Loucy (cell line): ENCODE measurements around the gene GXYLT2.

ENCODE experiments used
- H2AFZ ChIP-seq: fragments of 200-600 bp; sonication (generic); 2 replicates; pipeline ENCODE4 v1.6.0; 2016; ENCODE audit warnings: antibody characterized with exemption, mild to moderate bottlenecking, low read length, moderate library complexity
- H3F3A ChIP-seq: fragments of 200-600 bp; 2 replicates; pipeline ENCODE4 v1.6.0; 2016; ENCODE audit warnings: antibody characterized with exemption, low read depth, mild to moderate bottlenecking
- H3K27me3 ChIP-seq: fragments of 200-600 bp; sonication (generic); 2 replicates; pipeline ENCODE4 v1.6.1; 2014; ENCODE audit warnings: low read length, mild to moderate bottlenecking; ENCODE audit not compliant: insufficient read depth, poor library complexity, severe bottlenecking
- H3K36me3 ChIP-seq: fragments of 200-600 bp; sonication (generic); 2 replicates; pipeline ENCODE4 v1.6.1; 2016; ENCODE audit warnings: low read length; ENCODE audit not compliant: insufficient read depth
- H3K4me1 ChIP-seq: fragments of 200-600 bp; sonication (generic); 2 replicates; pipeline ENCODE4 v1.5.1; 2014; ENCODE audit warnings: low read length, mild to moderate bottlenecking; ENCODE audit not compliant: insufficient read depth, poor library complexity, severe bottlenecking
- H3K4me2 ChIP-seq: fragments of 200-600 bp; sonication (generic); 2 replicates; pipeline ENCODE4 v1.6.0; 2014; ENCODE audit warnings: antibody characterized with exemption, low read length, low read depth, mild to moderate bottlenecking; ENCODE audit not compliant: poor library complexity, severe bottlenecking
- H3K4me3 ChIP-seq: fragments of 200-600 bp; sonication (generic); 2 replicates; pipeline ENCODE4 v1.5.1; 2014; ENCODE audit warnings: low read length, mild to moderate bottlenecking, mixed read lengths; ENCODE audit not compliant: poor library complexity, severe bottlenecking
- H3K79me2 ChIP-seq: fragments of 200-600 bp; sonication (generic); 2 replicates; pipeline ENCODE4 v1.6.1; 2014; ENCODE audit warnings: low read length; ENCODE audit not compliant: insufficient read depth
- H3K9ac ChIP-seq: fragments of 200-600 bp; sonication (generic); 2 replicates; pipeline ENCODE4 v1.6.0; 2014; ENCODE audit warnings: mild to moderate bottlenecking, low read depth, low read length, moderate library complexity; ENCODE audit not compliant: poor library complexity, severe bottlenecking
- H3K9me2 ChIP-seq: fragments of 200-600 bp; sonication (generic); replicated peaks from 2 replicates; pipeline ENCODE4 v1.6.1; 2016; ENCODE audit warnings: low read depth, low read length, mixed read lengths
- H3K9me3 ChIP-seq: fragments of 200-600 bp; sonication (generic); 2 replicates; pipeline ENCODE4 v1.6.1; 2014; ENCODE audit warnings: mild to moderate bottlenecking, antibody characterized with exemption, low read length, low read depth; ENCODE audit not compliant: insufficient read depth
- H4K20me1 ChIP-seq: fragments of 200-600 bp; sonication (generic); 2 replicates; pipeline ENCODE4 v1.6.0; 2014; ENCODE audit warnings: antibody characterized with exemption, low read length, mild to moderate bottlenecking; ENCODE audit not compliant: insufficient read depth, poor library complexity, severe bottlenecking
- CTCF ChIP-seq: fragments of 200-600 bp; sonication (generic); conservative IDR thresholded peaks from 2 replicates; pipeline ENCODE4 v1.5.1; 2014; ENCODE audit warnings: mild to moderate bottlenecking, antibody characterized with exemption, low read length
- EZH2phosphoT487 ChIP-seq: fragments of 200-600 bp; IDR thresholded peaks from 2 replicates; pipeline ENCODE4 v1.6.1; 2018; ENCODE audit warnings: antibody characterized with exemption, mild to moderate bottlenecking, moderate library complexity, borderline replicate concordance

GXYLT2 gene

GRCh38 chr3:73007992-73008712 is 120.3 kb downstream of the GXYLT2 start:
- Histone ChIP-seq H4K20me1 (peaks cover 100% of the 10 kb centered on the region), H3K36me3 (peaks cover 41% of the 10 kb centered on the region; the same call in 1 of the 2 replicates), H3K79me2 (peaks cover 100% of the 10 kb centered on the region), H2AFZ (no peak overlapping the region), H3K27me3 (no peaks in the 10 kb centered on the region), H3F3A (no peaks in the 10 kb centered on the region), H3K9me2 (no peaks in the 10 kb centered on the region), H3K9ac (no peak overlapping the region), H3K4me3 (no peak overlapping the region), H3K4me1 (peaks cover 8% of the 10 kb centered on the region), H3K9me3 (no peaks in the 10 kb centered on the region), H3K4me2 (peak overlapping the region; percentile 28)
- no peak for TF ChIP-seq CTCF
- TF ChIP-seq EZH2phosphoT487, result no peak

GRCh38 chr3:73009008-73009407 is 121.2 kb downstream of the GXYLT2 start:
- Histone ChIP-seq H3K9ac (no peak overlapping the region), H3K36me3 (peaks cover 36% of the 10 kb centered on the region; the same call in 1 of the 2 replicates), H3K4me2 (peak overlapping the region; percentile 28), H3K79me2 (peaks cover 100% of the 10 kb centered on the region), H2AFZ (no peak overlapping the region), H3K9me2 (no peaks in the 10 kb centered on the region), H3K27me3 (no peaks in the 10 kb centered on the region), H3K4me1 (peaks cover 5% of the 10 kb centered on the region), H3K4me3 (no peak overlapping the region), H3K9me3 (no peaks in the 10 kb centered on the region), H4K20me1 (peaks cover 100% of the 10 kb centered on the region), H3F3A (no peaks in the 10 kb centered on the region)
- TF ChIP-seq CTCF (no peak), EZH2phosphoT487 (no peak)

GRCh38 chr3:73009750-73010149 is 121.9 kb downstream of the GXYLT2 start:
- TF ChIP-seq CTCF, result no peak
- TF ChIP-seq EZH2phosphoT487, result no peak
- peaks cover 36% of the 10 kb centered on the region; the same call in 1 of the 2 replicates for H3K36me3 ChIP-seq
- peaks cover 100% of the 10 kb centered on the region for H4K20me1 ChIP-seq
- peaks cover 93% of the 10 kb centered on the region for H3K79me2 ChIP-seq
- no peak overlapping the region for H3K9ac ChIP-seq
- no peaks in the 10 kb centered on the region for H3K27me3 ChIP-seq
- no peak overlapping the region for H2AFZ ChIP-seq
- H3K9me3 ChIP-seq, result no peaks in the 10 kb centered on the region
- H3K4me2 ChIP-seq, result peak overlapping the region; percentile 28
- no peaks in the 10 kb centered on the region for H3K9me2 ChIP-seq
- H3K4me3 ChIP-seq, result no peak overlapping the region
- no peaks in the 10 kb centered on the region for H3F3A ChIP-seq
- H3K4me1 ChIP-seq, result no peaks in the 10 kb centered on the region
